ENCODE data around the gene PGK2. TPM values are rescaled to one million over a fixed set of nuclear protein-coding genes. Genes with fewer than 3 reads are reported as not detected.

The PGK2 gene
- not detected in 5 replicates for total RNA-seq (2022; extraction: Qiagen RNA extraction; ENCODE audit: low read depth)

GRCh38 chr6:49787176-49787575 is at the start of gene PGK2:
Gene PGK2, minus strand, starts transcription at chr6:49787285. Its CDS starts 98 bp downstream, at chr6:49787187.

GRCh38 chr6:49744259-49744658 is 42.8 kb downstream of the PGK2 start, which contains the start of gene CRISP3:
Gene CRISP3, minus strand, starts transcription at chr6:49744388. Its CDS starts 21 bp downstream, at chr6:49744367.

Other genes with a start within 250 kb of the PGK2 start
- 20.9 to 24.6 TPM (median 22.9 TPM) in 5 replicates for gene C6orf141, start 236.6 kb downstream of the PGK2 start, total RNA-seq (2022; extraction: Qiagen RNA extraction; ENCODE audit: low read depth)
- 0.09 to 0.10 TPM in 2 of 5 replicates, not detected in the others for gene RHAG, start 150.4 kb downstream of the PGK2 start, total RNA-seq (2022; extraction: Qiagen RNA extraction; ENCODE audit: low read depth)
- not detected in 5 replicates for gene CRISP2, start 73.7 kb downstream of the PGK2 start, total RNA-seq (2022; extraction: Qiagen RNA extraction; ENCODE audit: low read depth)
- 0.06 TPM in 1 of 5 replicates, not detected in the others for gene CRISP3, start 42.9 kb downstream of the PGK2 start, total RNA-seq (2022; extraction: Qiagen RNA extraction; ENCODE audit: low read depth)
- not detected in 5 replicates for gene CRISP1, start 79.2 kb upstream of the PGK2 start, total RNA-seq (2022; extraction: Qiagen RNA extraction; ENCODE audit: low read depth)
- not detected in 5 replicates for gene DEFB114, start 176.9 kb upstream of the PGK2 start, total RNA-seq (2022; extraction: Qiagen RNA extraction; ENCODE audit: low read depth)
- not detected in 5 replicates for gene DEFB113, start 182.3 kb upstream of the PGK2 start, total RNA-seq (2022; extraction: Qiagen RNA extraction; ENCODE audit: low read depth)
- not detected in 5 replicates for gene DEFB110, start 234.7 kb upstream of the PGK2 start, total RNA-seq (2022; extraction: Qiagen RNA extraction; ENCODE audit: low read depth)